ENCODE data around the gene AP1B1. TPM values are rescaled to one million over a fixed set of nuclear protein-coding genes. Genes with fewer than 3 reads are reported as not detected.
A peak's percentile ranks its signal among the peaks of the same experiment; 100 is the strongest.

The AP1B1 gene
- total and polyA plus RNA-seq, 7 donors, result 33.1 to 83.2 (median 43.6) TPM

- Histone ChIP-seq H3K27me3 (peaks cover 28 to 35% (median 34%) of the 10 kb centered on the region in 3 donors), H3K4me1 (peaks cover 0 to 46% (median 41%) of the 10 kb centered on the region in 4 donors), H3K4me3 (no peak overlapping the region), H3K36me3 (no peaks in the 10 kb centered on the region), H3K27ac (no peak overlapping the region), H3K9me3 (no peaks in the 10 kb centered on the region)
- intact Hi-C loops (cut with DNase I), result no loop called here
- DNase-seq, result no peak
- 60 to 63% methylated on average over 18 of the region's 18 CpGs for WGBS, 2 donors
- no peak for TF ChIP-seq CTCF (IDR thresholded peaks at IDR 0.05)
- TF ChIP-seq POLR2A (IDR thresholded peaks at IDR 0.05), result no peak
- TF ChIP-seq POLR2AphosphoS5 (IDR thresholded peaks at IDR 0.05), result no peak
- no peak for TF ChIP-seq EP300 (IDR thresholded peaks at IDR 0.05)
These were observed 72.1 kb downstream of the AP1B1 start for GRCh38 chr22:29316141-29316828.

- Histone ChIP-seq H3K4me3 (peak within 1 kb of the TSS in 3 of 4 donors; percentile 18 to 43 (median 41)), H3K36me3 (no peaks in the 10 kb centered on the region), H3K9me3 (no peaks in the 10 kb centered on the region), H3K27ac (no peak within 1 kb of the TSS), H3K4me1 (peaks cover 0 to 54% (median 48%) of the 10 kb centered on the region in 4 donors), H3K27me3 (peaks cover 28 to 35% (median 34%) of the 10 kb centered on the region in 3 donors)
- WGBS, 2 donors, result 4 to 6% methylated on average over 103 of the region's 103 CpGs
- TF ChIP-seq POLR2AphosphoS5 (IDR thresholded peaks at IDR 0.05), result no peak
- TF ChIP-seq CTCF (IDR thresholded peaks at IDR 0.05), result no peak
- no peak for TF ChIP-seq POLR2A (IDR thresholded peaks at IDR 0.05)
- no peak for TF ChIP-seq EP300 (IDR thresholded peaks at IDR 0.05)
- no peak for DNase-seq
- intact Hi-C loops (cut with DNase I), result no loop called here
These were observed 72.9 kb downstream of the AP1B1 start, which contains the start of gene RASL10A for GRCh38 chr22:29315286-29316140. RASL10A (minus strand) TSS chr22:29315697; CDS start chr22:29315246, 451 bp downstream.

- peak overlapping the region in 3 of 4 donors; percentile 18 to 43 (median 41) for H3K4me3 ChIP-seq
- H3K27me3 ChIP-seq, result peaks cover 28 to 35% (median 34%) of the 10 kb centered on the region in 3 donors
- H3K4me1 ChIP-seq, result peaks cover 0 to 62% (median 56%) of the 10 kb centered on the region in 4 donors
- H3K27ac ChIP-seq, result no peak overlapping the region
- no peaks in the 10 kb centered on the region for H3K36me3 ChIP-seq
- TF ChIP-seq POLR2A (IDR thresholded peaks at IDR 0.05) (no peak), EP300 (IDR thresholded peaks at IDR 0.05) (no peak), POLR2AphosphoS5 (IDR thresholded peaks at IDR 0.05) (no peak), CTCF (IDR thresholded peaks at IDR 0.05) (no peak)
- 1 to 3% methylated on average over 69 of the region's 69 CpGs for WGBS, 2 donors
- intact Hi-C loops (cut with DNase I), result no loop called here
- no peaks in the 10 kb centered on the region for H3K9me3 ChIP-seq
- DNase-seq, result no peak
These were observed 73.7 kb downstream of the AP1B1 start for GRCh38 chr22:29314537-29315285.

GRCh38 chr22:29313576-29314466 is 74.5 kb downstream of the AP1B1 start:
- intact Hi-C loops (cut with DNase I), result no loop called here
- Histone ChIP-seq H3K27me3 (peaks cover 28 to 35% (median 34%) of the 10 kb centered on the region in 3 donors), H3K27ac (no peak overlapping the region), H3K4me3 (peak overlapping the region in 1 of 4 donors; percentile 16), H3K4me1 (peaks cover 0 to 71% (median 65%) of the 10 kb centered on the region in 4 donors), H3K36me3 (no peaks in the 10 kb centered on the region), H3K9me3 (no peaks in the 10 kb centered on the region)
- DNase-seq, result peak; percentile 70
- WGBS, 2 donors, result 11 to 22% methylated on average over 51 of the region's 51 CpGs
- no peak for TF ChIP-seq EP300 (IDR thresholded peaks at IDR 0.05)
- TF ChIP-seq POLR2AphosphoS5 (IDR thresholded peaks at IDR 0.05), result peak in 1 of 4 donors; percentile 1
- TF ChIP-seq CTCF (IDR thresholded peaks at IDR 0.05), result no peak
